HFF-Myc (cell line): ENCODE measurements around the gene EIF1.

Experiments used
- DNase-seq: peaks from one replicate; pipeline ENCODE4 v3.0.0-alpha.2; 2011; ENCODE audit warnings: low read depth; ENCODE audit errors: extremely low read depth
- H3K4me3 ChIP-seq: replicated peaks from 2 replicates; pipeline ENCODE4 v1.5.1; 2011; ENCODE audit warnings: low read depth, mild to moderate bottlenecking, control low read depth, low read length
- CTCF ChIP-seq: IDR thresholded peaks from 2 replicates; pipeline ENCODE4 v1.5.1; 2012; ENCODE audit warnings: mild to moderate bottlenecking, low read depth, low read length, control low read depth; ENCODE audit errors: missing control alignments

Gene EIF1

DNA sequence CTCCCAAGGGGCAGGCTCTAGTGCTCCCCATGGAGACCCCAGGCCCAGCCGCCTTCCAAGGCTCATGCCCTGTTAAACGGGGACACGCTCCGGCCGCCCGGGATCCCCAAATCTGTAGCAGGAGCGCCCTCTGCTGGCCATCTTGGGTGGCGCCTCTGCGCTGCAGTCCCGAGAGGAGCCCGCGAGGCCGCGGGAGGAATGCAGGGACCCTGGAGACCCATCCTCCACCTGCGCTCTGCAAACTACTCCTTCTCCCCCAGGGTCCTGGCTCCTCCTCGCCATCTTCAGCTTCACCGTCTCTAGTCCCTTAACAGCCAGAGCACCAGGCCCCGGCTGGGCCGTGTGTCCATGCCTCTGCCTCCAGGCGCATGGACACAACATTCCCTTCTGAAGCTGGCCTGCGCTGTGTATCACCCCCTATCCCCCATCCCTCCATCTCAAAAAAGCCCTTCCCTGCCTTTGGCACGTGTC lies 40.7 kb upstream of the EIF1 start:
- DNase-seq = no peak
- H3K4me3 ChIP-seq = peak overlapping the region; percentile 34
- peak; percentile 76 for TF ChIP-seq CTCF

- TF ChIP-seq CTCF = peak; percentile 98
- H3K4me3 ChIP-seq = peak overlapping the region; percentile 34
- no peak for DNase-seq
Measured at GRCh38 chr17:41648411-41649195, 40.1 kb upstream of the EIF1 start.

- no peak for DNase-seq
- H3K4me3 ChIP-seq = no peak overlapping the region
- no peak for TF ChIP-seq CTCF
Measured at GRCh38 chr17:41649923-41650519, 38.7 kb upstream of the EIF1 start.

DNA sequence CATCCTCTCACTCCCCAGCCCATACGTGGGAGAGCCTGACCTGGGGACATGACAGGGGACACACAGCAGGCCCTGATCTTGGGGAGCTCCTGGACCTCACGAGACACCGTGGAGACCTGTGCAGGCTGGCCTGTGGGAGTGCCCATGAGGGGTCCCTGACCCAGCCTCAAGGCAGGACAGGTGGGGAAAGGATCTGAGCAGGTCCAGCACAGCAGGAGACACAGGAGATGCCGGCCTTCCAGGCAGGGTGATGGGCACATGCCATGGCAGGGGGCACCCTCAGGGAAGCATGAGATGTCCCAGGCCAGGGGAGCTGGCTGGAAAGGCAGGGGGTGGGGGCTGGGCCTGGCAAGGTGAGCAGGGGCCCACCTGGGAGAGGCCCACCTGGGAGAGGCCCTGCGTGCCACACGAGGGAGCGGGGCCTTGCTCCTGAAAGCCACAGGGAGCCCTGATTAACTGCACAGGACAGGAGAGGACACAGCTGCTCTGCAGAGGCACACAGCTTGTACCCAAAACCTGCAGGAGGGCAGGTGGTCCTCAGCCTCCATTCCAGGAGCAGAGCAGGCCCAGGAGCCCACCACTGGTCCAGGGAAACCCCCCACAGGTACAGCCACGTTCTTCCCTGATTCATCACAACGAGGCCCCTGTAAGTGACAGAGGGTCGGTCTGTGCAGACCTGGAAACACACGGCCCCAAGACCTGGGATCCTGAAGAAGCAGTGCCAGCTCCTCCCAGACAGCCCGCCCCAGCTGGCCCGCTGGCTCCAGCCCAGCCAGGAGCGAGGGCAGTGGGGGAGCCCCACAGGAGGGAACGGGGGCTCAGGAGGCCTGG lies 37.7 kb upstream of the EIF1 start:
- no peak for TF ChIP-seq CTCF
- DNase-seq = no peak
- no peak overlapping the region for H3K4me3 ChIP-seq

GRCh38 chr17:41651625-41652460 lies 36.8 kb upstream of the EIF1 start:
- H3K4me3 ChIP-seq = no peak overlapping the region
- TF ChIP-seq CTCF = no peak
- DNase-seq = no peak

DNA sequence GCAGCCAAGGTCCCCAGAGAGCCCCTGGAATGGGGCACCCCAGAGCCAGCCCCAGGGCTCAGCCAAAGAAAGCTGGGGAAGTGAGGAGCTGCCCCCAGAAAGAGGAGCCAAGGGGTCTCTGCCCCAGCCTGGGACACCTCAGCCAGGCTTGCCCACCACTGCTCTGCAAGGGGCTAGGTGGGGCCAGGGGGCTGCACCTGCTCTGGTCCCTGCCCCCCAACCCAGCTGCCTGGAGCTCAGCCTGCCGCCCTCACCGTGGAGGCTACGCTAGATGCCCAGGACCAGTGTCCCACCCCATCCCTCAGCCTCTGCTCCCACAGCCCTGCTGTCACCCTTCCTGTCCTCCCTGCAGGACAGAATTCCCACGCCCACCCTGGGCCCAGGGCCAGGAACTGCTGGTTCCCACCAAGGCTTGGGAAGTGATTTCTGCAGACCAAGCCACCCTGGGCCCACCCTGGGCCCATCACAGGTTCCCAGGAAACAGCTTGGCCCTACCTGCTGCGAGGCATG lies 36.2 kb upstream of the EIF1 start:
- no peak for TF ChIP-seq CTCF
- DNase-seq = no peak
- no peak overlapping the region for H3K4me3 ChIP-seq
